H1 (cell line): ENCODE data around the gene MYO1D.

Experiments used
- BCL11A ChIP-seq, 2 experiments: IDR thresholded peaks; one replicate each; pipeline ENCODE4 v1.6.1; 2011; ENCODE audit warnings: low read depth in 2 of 2, low read length in 2 of 2, mild to moderate bottlenecking in 2 of 2
- CTCF ChIP-seq, 3 experiments: IDR thresholded peaks; 1 replicate in 2 of 3; 2 replicates in 1 of 3; pipeline versions ENCODE4 v1.5.1 to v1.6.1; 2011; ENCODE audit warnings: low read length in 3 of 3, mild to moderate bottlenecking in 3 of 3, inconsistent platforms in 2 of 3, low read depth in 1 of 3, moderate library complexity in 1 of 3; ENCODE audit not compliant: insufficient read depth in 1 of 3; ENCODE audit errors: control extremely low read depth in 1 of 3
- EP300 ChIP-seq, 2 experiments: IDR thresholded peaks; 1 replicate in 1 of 2; 2 replicates in 1 of 2; pipeline ENCODE4 v1.6.1; 2011 to 2012; ENCODE audit warnings: low read depth in 2 of 2, low read length in 2 of 2, mild to moderate bottlenecking in 2 of 2, borderline replicate concordance in 1 of 2, inconsistent platforms in 1 of 2, moderate library complexity in 1 of 2
- EZH2 ChIP-seq: fragments of 200-600 bp; sonication (generic); IDR thresholded peaks from 2 replicates; pipeline ENCODE4 v1.7.1; 2012; ENCODE audit warnings: low read depth, mild to moderate bottlenecking, moderate library complexity, low read length, inconsistent platforms; ENCODE audit not compliant: severe bottlenecking
- KDM1A ChIP-seq: fragments of 200-600, 300-600 bp; sonication (generic); IDR thresholded peaks from 2 replicates; pipeline ENCODE4 v1.7.1; 2016; ENCODE audit warnings: mild to moderate bottlenecking, low read length, borderline replicate concordance
- RBBP5 ChIP-seq: IDR thresholded peaks from 2 replicates; pipeline ENCODE4 v1.7.1; 2012; ENCODE audit warnings: low read depth, mild to moderate bottlenecking, inconsistent platforms, low read length, moderate library complexity, borderline replicate concordance
- RFX5 ChIP-seq: IDR thresholded peaks from 2 replicates; pipeline ENCODE4 v1.6.1; 2011; ENCODE audit warnings: low read depth, low read length, improper control_type of control experiment, borderline replicate concordance
- SP1 ChIP-seq: IDR thresholded peaks from 2 replicates; pipeline ENCODE4 v1.6.1; 2011; ENCODE audit warnings: low read depth, low read length

- TF ChIP-seq KDM1A = no peak
- no peak for TF ChIP-seq BCL11A (IDR thresholded peaks at IDR 0.05; ENCODE audit: low read depth in 2 of 2, low read length in 2 of 2)
- no peak for TF ChIP-seq CTCF (IDR thresholded peaks at IDR 0.05; ENCODE audit: control extremely low read depth in 1 of 3, insufficient read depth in 1 of 3, low read depth in 1 of 3, low read length in 3 of 3)
- TF ChIP-seq RFX5 = no peak
- TF ChIP-seq SP1 = no peak
- TF ChIP-seq RBBP5 = no peak
- TF ChIP-seq EP300 (IDR thresholded peaks at IDR 0.05; ENCODE audit: borderline replicate concordance in 1 of 2, low read depth in 2 of 2, low read length in 2 of 2) = no peak
- TF ChIP-seq EZH2 = no peak
These were observed 392.3 kb downstream of the MYO1D start for GRCh38 chr17:32484628-32485027.
